ENCODE results near the gene NPIPB12.
"Not testable (repeated sequence)": the region's sequence is repeated elsewhere in the genome, so short reads cannot be mapped to it uniquely, and the experiment has no call there.

Gene NPIPB12

DNA sequence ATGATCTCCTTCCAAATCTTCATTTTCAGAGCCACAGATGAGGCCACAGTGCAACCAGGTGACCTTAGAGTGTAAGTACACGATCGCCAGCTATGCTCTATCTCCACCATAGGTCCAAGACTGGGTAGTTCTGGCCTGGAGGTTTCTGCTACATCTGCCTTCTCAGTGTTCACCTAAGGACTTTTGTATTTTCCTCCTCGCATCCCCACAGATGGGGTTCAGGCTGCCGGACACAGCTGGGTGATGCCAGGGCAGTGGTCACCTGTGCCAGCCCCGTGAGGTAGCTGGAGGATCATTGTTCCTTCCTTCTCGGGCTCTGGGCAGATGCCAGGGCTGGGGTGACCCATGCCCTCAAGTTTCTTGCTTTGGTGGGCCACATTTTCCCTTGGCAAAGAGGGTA, at the start of gene NPIPB12:
Gene NPIPB12 (minus strand): TSS at position 101 of the 400 bp plus-strand sequence.
- not testable (repeated sequence) for DNase-seq

DNA sequence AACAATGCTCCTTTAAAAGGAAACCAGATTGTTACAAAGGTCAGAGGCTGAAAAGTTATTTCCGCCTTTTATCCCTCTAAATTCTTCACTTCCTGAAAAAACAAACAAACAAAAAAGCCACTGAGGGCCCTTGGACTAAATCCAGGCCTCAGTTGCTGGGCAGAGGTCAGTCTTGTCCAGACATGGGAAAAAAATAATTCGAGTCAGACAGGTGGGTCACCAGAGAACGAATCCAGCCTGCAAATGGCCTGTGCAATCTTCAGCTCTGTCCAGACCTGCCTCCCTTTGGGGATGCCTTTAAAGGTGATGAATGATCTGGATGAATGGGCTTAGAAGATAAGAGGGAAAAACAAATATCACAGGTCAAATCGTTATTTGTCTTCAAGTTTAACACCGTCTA, 15.3 kb upstream of the NPIPB12 start:
- not testable (repeated sequence) for DNase-seq

DNA sequence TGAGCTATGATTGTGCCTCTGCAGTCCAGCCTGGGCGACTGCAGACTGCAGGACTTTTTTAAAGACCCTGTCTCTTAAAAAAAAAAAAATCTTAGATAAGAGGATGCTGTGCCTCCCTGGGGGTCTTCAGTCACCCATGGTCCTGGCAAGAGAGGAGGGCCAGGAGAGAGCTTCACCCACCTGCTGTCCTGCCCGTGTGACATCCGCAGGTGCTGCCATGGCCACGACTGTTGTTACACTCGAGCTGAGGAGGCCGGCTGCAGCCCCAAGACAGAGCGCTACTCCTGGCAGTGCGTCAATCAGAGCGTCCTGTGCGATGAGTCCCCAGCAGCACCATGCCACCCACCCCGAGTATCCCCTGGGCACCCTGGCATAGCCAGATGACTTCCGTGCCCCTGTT, 23.9 kb downstream of the NPIPB12 start:
- not testable (repeated sequence) for DNase-seq

DNA sequence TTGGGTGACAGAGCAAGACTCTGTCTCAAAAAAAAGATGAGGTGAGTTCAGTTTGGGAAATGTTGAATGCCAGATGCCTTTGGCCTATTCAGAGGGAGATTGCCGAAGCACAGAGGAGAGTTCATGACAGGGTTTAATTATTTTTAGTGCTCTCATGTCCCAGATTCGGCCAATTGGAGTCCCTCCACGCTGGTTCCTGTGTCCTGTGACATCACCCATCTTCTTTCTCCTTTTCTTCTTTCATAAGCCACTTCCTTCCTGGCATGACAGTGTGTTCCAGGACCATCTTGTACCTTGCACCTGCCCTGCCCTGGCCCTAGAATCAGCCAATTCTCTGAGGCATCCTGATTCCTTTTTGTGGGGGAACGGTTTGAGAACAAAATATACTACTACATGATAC, 34.1 kb downstream of the NPIPB12 start:
- DNase-seq: not testable (repeated sequence)

DNA sequence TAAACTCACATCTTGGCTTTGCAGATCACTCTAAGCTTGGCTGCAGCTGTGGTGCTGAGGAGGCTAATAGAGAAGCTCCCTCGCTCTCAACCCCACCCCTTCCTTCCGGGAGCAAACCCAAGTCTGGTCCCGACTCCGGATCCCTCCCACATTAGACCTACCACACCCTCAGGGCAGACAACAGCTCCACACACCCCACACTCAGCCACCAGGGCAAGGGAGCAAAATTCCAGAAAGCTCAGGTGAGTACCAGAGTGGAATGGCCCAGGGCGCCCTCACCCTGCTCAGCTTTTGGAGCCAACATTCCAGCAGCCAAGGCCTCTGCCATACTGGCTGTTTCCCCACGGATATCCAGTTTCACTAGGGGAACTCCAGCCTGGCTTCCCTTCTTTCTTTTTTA, 36.5 kb downstream of the NPIPB12 start:
- not testable (repeated sequence) for DNase-seq

DNA sequence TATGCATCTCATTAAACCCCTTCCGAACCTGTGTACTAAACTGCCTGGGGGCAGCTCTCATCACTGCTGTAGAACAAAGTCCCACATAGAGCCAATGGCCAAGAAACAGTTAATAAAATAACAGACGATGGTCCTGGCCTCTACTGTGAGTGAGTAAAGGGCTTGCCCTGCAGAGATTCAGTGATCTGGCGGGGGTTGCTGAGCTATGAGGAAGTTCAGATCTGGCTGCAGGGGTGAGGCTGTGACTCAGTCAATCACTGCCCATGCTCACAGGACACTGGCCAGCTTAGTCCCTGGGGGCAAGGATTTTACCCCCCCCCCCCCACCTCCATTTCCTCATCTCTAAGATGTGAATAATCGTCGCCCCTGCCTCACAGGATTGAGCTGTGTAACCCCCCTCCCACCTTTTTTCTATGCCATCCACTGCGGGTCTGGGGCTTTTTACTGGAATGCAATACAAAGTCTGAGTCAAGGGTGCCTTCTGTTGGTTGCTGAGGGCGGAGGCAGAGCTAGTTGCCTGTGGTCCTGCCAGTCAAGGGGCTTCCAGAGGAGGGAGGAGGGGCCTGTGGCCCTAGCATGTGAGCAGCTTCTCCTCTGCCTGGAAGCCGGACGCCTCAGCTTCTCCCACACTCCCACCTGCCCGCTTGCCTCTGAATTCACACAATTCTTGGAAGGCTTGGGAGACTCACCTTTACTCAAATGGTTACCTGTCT, 38.4 kb downstream of the NPIPB12 start:
- DNase-seq: not testable (repeated sequence)

DNA sequence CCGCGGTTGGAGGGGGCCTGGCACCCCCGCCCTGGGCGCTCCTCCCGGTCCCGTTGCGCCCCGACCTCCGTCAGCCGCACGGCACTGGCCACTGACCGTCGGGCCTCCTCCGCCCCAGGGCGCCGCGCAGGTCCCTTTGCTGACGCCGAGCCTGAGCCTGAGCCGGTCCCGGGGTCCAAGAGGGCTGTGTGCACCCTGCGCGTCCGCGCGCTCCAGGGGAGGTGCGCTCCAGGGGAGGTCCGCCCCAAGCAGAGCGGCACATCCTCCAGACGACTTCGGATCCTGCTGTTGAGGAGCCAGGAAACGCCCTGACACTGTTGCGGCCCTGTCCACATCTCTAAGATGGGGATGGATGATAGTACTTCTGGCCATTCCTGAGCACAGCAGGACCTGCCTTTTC, 39.3 kb downstream of the NPIPB12 start:
- not testable (repeated sequence) for DNase-seq

DNA sequence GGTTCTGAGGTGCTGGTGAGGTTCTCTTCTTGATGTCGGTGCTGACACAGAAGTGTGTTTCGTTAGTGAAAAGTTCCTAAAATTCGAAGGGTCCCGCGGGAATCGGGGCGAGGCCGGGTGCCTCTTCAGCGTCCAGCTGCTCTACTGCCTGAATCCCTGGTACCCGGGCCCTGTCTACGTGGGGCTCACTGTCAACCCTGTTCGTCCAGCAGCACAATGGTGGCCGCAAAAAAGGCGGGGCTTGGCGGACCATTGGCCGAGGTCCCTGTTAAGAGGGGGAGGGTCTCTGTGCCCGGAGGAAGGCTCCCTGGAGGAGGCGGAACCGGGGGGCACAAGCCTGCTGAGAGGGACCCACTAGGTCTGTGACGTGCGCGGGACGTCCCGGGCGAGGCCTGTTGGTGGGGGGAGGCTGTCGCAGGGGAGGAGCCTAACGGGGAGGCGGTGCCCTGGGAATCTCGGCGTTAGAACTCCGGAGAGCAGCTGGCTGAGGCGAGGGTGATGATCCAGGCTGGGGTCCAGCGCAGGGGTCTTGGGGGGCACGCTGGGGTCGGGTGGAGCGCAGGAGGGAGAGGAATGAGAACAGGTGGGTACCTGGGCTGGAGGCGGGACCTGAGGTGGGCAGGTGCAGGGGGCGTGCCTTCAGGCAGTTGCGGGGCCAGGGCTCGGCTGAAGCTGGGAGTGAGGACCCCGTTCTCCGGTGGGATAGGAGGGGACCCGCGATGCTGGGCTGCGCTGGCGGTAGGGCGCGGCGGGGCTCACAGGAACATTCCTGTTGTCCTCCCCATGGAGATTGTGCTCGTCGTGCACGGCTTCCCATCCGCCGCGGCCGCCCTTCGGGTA, 40.0 kb downstream of the NPIPB12 start:
- DNase-seq: not testable (repeated sequence)

DNA sequence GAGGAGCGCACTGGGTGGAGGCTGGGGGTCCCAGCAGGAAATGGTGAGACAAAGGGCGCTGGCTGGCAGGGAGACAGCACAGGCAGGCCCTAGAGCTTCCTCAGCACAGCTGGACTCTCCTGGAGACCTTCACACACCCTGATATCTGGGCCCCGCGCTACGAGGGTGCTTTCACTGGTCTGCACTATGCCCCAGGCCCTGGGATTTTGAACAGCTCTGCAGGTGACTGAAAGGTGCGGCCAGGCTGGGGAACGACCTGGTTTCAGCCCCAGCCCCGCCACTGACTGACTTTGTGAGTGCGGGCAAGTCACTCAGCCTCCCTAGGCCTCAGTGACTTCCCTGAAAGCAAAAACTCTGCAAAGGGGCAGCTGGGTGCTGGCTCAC, 45.6 kb downstream of the NPIPB12 start:
- DNase-seq: not testable (repeated sequence)

DNA sequence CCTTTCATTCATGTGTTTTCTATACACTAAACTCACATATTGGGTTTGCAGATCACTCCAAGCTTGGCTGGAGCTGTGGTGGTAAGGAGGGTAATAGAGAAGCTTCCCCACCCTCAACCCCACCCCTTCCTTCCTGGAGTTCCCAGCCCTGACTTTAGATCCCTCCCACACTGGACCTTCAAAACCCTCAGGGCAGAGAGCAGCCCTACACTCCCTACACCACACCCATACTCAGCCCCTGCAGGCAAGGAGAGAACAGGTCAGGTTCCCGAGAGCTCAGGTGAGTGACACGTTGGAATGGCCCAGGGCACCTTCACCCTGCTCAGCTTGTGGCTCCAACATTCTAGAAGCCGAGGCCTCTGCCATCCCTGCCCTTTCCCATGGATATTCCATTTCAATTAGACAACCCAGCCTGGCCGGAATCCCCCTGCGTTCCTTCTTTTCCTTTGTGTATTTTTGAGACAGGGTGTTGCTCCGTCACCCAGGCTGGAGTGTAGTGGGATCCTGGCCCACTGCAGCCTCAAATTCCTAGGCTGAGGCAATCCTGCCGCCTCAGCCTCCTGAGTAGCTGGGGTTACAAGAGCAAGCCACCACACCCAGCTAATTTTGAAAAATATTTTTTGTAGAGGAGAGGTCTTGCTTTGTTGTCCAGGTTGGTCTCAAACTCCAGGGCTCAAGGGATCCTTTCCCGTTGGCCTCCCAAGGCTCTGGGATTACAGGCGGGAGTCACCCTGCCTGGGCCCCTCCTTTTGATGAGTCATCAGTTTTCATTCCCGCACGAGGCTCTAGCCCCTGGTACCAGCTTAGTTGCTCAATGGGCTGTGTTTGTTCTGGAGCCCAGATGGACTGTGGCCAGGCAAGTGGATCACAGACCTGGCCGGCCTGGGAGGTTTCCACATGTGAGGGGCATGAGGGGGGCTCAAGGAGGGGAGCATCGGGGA, 46.2 kb downstream of the NPIPB12 start, which contains the start of gene SULT1A4:
Gene SULT1A4 (plus strand): TSS at position 208 of the 941 bp plus-strand sequence. CDS start 1,473 bp downstream, outside the sequence.
- DNase-seq: not testable (repeated sequence)

DNA sequence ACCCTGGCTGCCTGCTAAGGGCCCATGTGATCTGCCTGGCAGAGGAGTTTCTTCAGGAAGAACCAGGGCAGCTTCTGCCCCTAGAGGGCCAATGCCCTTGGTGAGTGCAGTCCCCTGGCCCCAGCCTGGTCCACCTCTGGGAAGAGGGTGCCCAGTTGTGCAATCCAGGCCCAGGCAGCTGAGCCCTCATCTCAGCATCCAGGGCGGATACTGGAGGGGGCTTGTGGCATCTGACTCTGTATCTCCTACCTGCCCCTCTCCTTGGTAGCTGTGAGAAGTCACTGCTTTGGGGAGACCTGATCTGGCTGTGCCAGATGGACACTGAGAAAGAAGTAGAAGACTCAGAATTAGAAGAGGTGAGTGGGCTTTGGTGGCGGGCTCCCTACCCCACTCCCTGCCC, 48.5 kb downstream of the NPIPB12 start:
- DNase-seq: not testable (repeated sequence)

DNA sequence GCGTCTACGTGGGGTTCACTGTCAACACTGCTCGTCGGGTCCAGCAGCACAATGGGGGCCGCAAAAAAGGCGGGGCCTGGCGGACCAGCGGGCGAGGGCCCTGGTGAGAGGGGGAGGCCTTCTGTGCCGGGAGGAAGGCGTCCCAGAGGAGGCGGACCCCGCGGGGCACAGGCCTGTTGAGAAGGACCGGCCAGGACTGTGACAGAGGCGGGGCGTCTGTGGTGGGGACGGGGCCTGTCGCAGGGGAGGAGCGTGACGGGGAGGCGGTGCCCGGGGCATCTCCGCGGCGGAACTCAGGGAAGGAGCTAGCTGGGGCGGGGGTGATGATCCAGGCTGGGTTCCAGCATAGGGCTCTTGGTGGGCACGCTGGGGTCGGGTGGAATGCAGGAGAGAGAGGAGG, 51.4 kb downstream of the NPIPB12 start:
- DNase-seq: not testable (repeated sequence)

DNA sequence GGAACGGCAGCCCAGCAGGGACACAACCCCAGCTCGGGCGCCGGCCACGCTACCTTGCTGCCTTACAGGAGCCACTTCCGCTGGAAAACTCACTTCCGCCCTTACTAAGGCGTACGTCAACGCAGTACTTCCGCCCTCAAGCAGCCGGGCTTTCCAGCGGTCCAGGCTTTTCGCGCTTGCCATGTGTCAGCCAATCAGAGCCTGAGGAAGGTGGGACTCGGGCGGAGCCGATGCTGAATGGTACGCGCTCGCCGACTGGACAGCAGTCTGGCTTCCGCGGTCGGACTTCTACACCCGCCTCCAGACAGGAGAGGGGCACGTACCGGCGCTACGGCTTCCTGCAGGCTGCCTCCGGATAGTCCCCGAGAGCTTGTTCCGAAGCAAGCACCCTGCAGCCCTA, 51.9 kb downstream of the NPIPB12 start, which contains the start of the genes BOLA2 and SLX1B:
Gene BOLA2 (minus strand): TSS at position 83 of the 400 bp plus-strand sequence. CDS start 98 bp downstream, outside the sequence.
Gene SLX1B (plus strand): TSS at position 265 of the 400 bp plus-strand sequence.
- DNase-seq: not testable (repeated sequence)

DNA sequence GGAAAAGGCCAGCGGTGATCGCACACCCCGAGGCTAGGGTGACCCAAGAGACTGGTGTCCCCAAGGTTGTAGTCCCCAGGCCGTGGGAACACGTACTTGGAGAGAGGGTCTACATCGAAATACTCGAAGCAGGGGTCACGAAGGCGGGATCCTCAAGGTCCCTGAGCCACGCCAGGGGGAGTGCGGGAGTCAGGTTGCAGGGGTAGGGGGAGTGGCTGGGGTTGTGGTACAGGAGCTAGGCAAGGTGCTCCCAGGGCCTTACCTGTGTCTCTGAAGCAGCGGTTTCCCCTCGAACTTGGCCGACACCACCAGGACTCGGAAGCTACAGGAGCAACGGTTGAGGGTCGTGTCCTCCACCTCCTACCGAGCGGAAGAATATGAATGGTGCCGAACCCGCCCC, 52.5 kb downstream of the NPIPB12 start:
- not testable (repeated sequence) for DNase-seq

All from hematopoietic multipotent progenitor cell treated with erythropoietin and hydrocortisone succinate and interleukin-3 and kit ligand, for 4 days (in vitro differentiated cells).